Muscle of back (tissue), 13 donors: Measurements from ENCODE around the gene RASGRF2. TPM values are rescaled to one million over a fixed set of nuclear protein-coding genes. Genes with fewer than 3 reads are reported as not detected.
A peak's percentile ranks its signal among the peaks of the same experiment; 100 is the strongest.

Source experiments
- DNase-seq, 3 donors: peaks; one replicate each; pipeline versions ENCODE4 v3.0.0 to v3.0.0-alpha.2; 2013
- long read RNA-seq, 9 donors: transcript quantifications; one replicate each; lab custom pipeline, GENCODE V29; 2026
- polyA plus RNA-seq, 10 donors: library from polyadenylated mRNA; unstranded; fragments of 120-200 nt; gene quantifications; one replicate each; pipeline ENCODE4 v1.2.1, GENCODE V29; 2013; ENCODE audit not compliant: insufficient read length in 10 of 10

The RASGRF2 gene
- polyA plus RNA-seq, result 1 to 10 TPM in 2 of 10 donors, under 1 TPM in 8; 0.35 to 3.4 (median 0.85) TPM
- long read RNA-seq, donor 1, result 0 reads
- long read RNA-seq, donor 2, result 0 reads
- long read RNA-seq, donor 3, result 0 reads
- long read RNA-seq, donor 4, result 0 reads
- long read RNA-seq, donor 5, result 0 reads
- long read RNA-seq, donor 6, result 0 reads
- long read RNA-seq, donor 7, result 0 reads
- long read RNA-seq, donor 8, result 0 reads
- long read RNA-seq, donor 9, result 0 reads

GRCh38 chr5:80959768-80960442 is at the start of gene RASGRF2:
Gene RASGRF2, plus strand, starts transcription at chr5:80960363. Its CDS starts 376 bp downstream, at chr5:80960739.
- peak in 1 of 3 donors; percentile 45 for DNase-seq

- DNase-seq, result no peak
Measured at GRCh38 chr5:80912479-80912878, 47.7 kb upstream of the RASGRF2 start.

GRCh38 chr5:80915716-80916115 is 44.4 kb upstream of the RASGRF2 start:
- DNase-seq, result no peak

- peak in 2 of 3 donors; percentile 10 to 62 for DNase-seq
Measured at GRCh38 chr5:80916676-80917075, 43.5 kb upstream of the RASGRF2 start.

GRCh38 chr5:80917631-80918030 is 42.5 kb upstream of the RASGRF2 start:
- DNase-seq, result no peak

- DNase-seq, result no peak
Measured at GRCh38 chr5:80919678-80920196, 40.4 kb upstream of the RASGRF2 start.

- no peak for DNase-seq
Measured at GRCh38 chr5:80920333-80920732, 39.8 kb upstream of the RASGRF2 start.

GRCh38 chr5:80921026-80921425 is 39.1 kb upstream of the RASGRF2 start:
- DNase-seq, result no peak

- DNase-seq, result no peak
Measured at GRCh38 chr5:80925931-80926330, 34.2 kb upstream of the RASGRF2 start.

GRCh38 chr5:80926536-80926935 is 33.6 kb upstream of the RASGRF2 start:
- no peak for DNase-seq

GRCh38 chr5:80926979-80927656 is 33.0 kb upstream of the RASGRF2 start:
- no peak for DNase-seq

- DNase-seq, result no peak
Measured at GRCh38 chr5:80928073-80928472, 32.1 kb upstream of the RASGRF2 start.

GRCh38 chr5:80930940-80931339 is 29.2 kb upstream of the RASGRF2 start:
- DNase-seq, result no peak

GRCh38 chr5:80931411-80931810 is 28.8 kb upstream of the RASGRF2 start:
- DNase-seq, result no peak

GRCh38 chr5:80933036-80933435 is 27.1 kb upstream of the RASGRF2 start:
- DNase-seq, result no peak

GRCh38 chr5:80934751-80935150 is 25.4 kb upstream of the RASGRF2 start:
- no peak for DNase-seq

- DNase-seq, result no peak
Measured at GRCh38 chr5:80935811-80936385, 24.3 kb upstream of the RASGRF2 start.

GRCh38 chr5:80936881-80937280 is 23.3 kb upstream of the RASGRF2 start:
- DNase-seq, result no peak

GRCh38 chr5:80937584-80938356 is 22.4 kb upstream of the RASGRF2 start:
- peak in 1 of 3 donors; percentile 34 for DNase-seq

GRCh38 chr5:80941496-80941895 is 18.7 kb upstream of the RASGRF2 start:
- no peak for DNase-seq

GRCh38 chr5:80951366-80951765 is 8.8 kb upstream of the RASGRF2 start:
- no peak for DNase-seq

GRCh38 chr5:80953587-80953986 is 6.6 kb upstream of the RASGRF2 start:
- no peak for DNase-seq
